ENCODE measurements around the gene SART1.
"Not testable (repeated sequence)": the region's sequence is repeated elsewhere in the genome, so short reads cannot be mapped to it uniquely, and the experiment has no call there.

The SART1 gene

GRCh38 chr11:65931773-65932557 is 29.6 kb upstream of the SART1 start:
- DNase-seq (ENCODE audit: low spot score), result no peak

GRCh38 chr11:65932558-65932919 is 29.0 kb upstream of the SART1 start:
- DNase-seq (ENCODE audit: low spot score), result peak; percentile 29

GRCh38 chr11:65934014-65934413 is 27.5 kb upstream of the SART1 start:
- no peak for DNase-seq (ENCODE audit: low spot score)

- no peak for DNase-seq (ENCODE audit: low spot score)
Measured at GRCh38 chr11:65937766-65938165, 23.8 kb upstream of the SART1 start.

- no peak for DNase-seq (ENCODE audit: low spot score)
Measured at GRCh38 chr11:65941720-65942310, 19.7 kb upstream of the SART1 start.

GRCh38 chr11:65942531-65942930 is 19.0 kb upstream of the SART1 start:
- no peak for DNase-seq (ENCODE audit: low spot score)

GRCh38 chr11:65944191-65944590 is 17.3 kb upstream of the SART1 start:
- DNase-seq (ENCODE audit: low spot score), result no peak

- no peak for DNase-seq (ENCODE audit: low spot score)
Measured at GRCh38 chr11:65944767-65945166, 16.8 kb upstream of the SART1 start.

- no peak for DNase-seq (ENCODE audit: low spot score)
Measured at GRCh38 chr11:65945430-65945911, 16.1 kb upstream of the SART1 start, which contains the start of gene TSGA10IP. Gene TSGA10IP, plus strand, starts transcription at chr11:65945480. Its CDS starts 196 bp downstream, at chr11:65945676.

- DNase-seq (ENCODE audit: low spot score), result no peak
Measured at GRCh38 chr11:65945941-65946558, 15.5 kb upstream of the SART1 start.

- DNase-seq (ENCODE audit: low spot score), result no peak
Measured at GRCh38 chr11:65946655-65947054, 14.9 kb upstream of the SART1 start.

GRCh38 chr11:65947133-65947532 is 14.4 kb upstream of the SART1 start:
- DNase-seq (ENCODE audit: low spot score), result no peak

- DNase-seq (ENCODE audit: low spot score), result no peak
Measured at GRCh38 chr11:65947603-65948125, 13.9 kb upstream of the SART1 start.

- not testable (repeated sequence) for DNase-seq (ENCODE audit: low spot score)
Measured at GRCh38 chr11:65950711-65951110, 10.8 kb upstream of the SART1 start.

- DNase-seq (ENCODE audit: low spot score), result not testable (repeated sequence)
Measured at GRCh38 chr11:65951641-65952040, 9.9 kb upstream of the SART1 start.

- DNase-seq (ENCODE audit: low spot score), result no peak
Measured at GRCh38 chr11:65952052-65952521, 9.4 kb upstream of the SART1 start.

GRCh38 chr11:65953471-65953870 is 8.1 kb upstream of the SART1 start:
- DNase-seq (ENCODE audit: low spot score), result no peak

GRCh38 chr11:65954771-65955170 is 6.8 kb upstream of the SART1 start:
- no peak for DNase-seq (ENCODE audit: low spot score)

GRCh38 chr11:65958291-65958690 is 3.2 kb upstream of the SART1 start:
- no peak for DNase-seq (ENCODE audit: low spot score)

- DNase-seq (ENCODE audit: low spot score), result no peak
Measured at GRCh38 chr11:65958774-65959420, 2.6 kb upstream of the SART1 start.

GRCh38 chr11:65960824-65961266 is 689 bp upstream of the SART1 start:
- DNase-seq (ENCODE audit: low spot score), result no peak

GRCh38 chr11:65962141-65962564 is 619 bp downstream of the SART1 start:
- no peak for DNase-seq (ENCODE audit: low spot score)

Measured in GM03348 (cell line).